GM19193 (cell line): ENCODE results near the gene TEDC2.

Experiments used
- POLR2A ChIP-seq: IDR thresholded peaks from 4 replicates; pipeline ENCODE4 v1.6.1; 2011; ENCODE audit not compliant: insufficient read depth, insufficient read length; ENCODE audit errors: extremely low read depth

TEDC2 gene

GRCh38 chr16:2505695-2506094 is 45.8 kb downstream of the TEDC2 start:
- TF ChIP-seq POLR2A: no peak

- peak; percentile 31 for TF ChIP-seq POLR2A
These were observed 47.2 kb downstream of the TEDC2 start for GRCh38 chr16:2507052-2507659.

DNA sequence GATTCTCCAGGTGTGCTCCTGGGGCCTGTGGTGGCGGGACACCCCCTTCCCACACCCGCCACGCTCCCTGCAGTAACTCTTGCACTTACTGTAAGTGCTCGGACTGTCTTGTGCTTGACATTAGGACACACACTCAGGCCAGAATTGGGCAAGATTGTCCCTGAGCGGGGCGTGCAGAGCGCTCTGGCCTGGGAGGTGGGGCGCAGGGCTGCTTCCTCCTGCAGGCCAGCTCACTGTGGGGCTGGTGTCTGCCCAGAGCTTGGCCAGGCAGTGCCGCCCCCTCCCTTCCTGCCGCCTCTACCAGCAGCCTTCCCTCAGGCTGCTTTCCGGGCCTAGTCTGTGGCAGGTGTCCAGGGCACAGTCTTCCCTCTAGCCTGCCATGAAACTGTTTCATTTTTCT is 47.8 kb downstream of the TEDC2 start:
- TF ChIP-seq POLR2A: no peak

DNA sequence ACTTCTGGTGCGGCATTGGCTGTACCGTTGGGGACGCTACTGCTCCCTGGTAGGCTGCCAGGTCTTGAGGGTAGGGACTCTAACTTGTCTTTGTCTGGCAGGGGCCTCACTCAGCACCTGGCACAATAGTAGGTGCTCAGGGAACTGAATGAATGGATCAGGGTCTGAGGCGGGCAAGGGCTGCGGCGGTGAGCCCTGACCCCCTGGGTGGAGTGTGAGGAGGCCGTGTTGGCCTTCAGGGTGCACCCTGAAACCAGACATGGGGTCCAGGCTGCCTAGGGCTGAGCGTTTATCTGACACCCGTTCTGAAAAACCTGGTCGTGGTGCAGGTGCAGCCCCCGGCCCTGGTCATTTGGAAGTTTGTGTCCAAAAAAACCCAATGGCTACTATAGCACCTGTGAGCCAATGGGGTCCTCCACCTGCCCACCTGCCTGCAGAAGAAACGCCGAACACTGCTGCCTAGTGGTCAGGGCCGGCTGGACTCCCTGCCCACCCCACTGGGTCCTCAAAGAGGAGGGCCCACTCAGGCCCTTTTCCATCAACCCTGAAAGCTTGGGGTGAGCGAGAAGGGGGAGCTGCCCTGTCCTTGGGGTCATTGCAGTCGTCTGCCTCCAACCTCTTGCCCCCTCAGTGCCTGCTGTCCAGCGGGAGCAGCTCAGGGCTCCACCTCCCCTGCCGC is 49.0 kb downstream of the TEDC2 start:
- TF ChIP-seq POLR2A: no peak

DNA sequence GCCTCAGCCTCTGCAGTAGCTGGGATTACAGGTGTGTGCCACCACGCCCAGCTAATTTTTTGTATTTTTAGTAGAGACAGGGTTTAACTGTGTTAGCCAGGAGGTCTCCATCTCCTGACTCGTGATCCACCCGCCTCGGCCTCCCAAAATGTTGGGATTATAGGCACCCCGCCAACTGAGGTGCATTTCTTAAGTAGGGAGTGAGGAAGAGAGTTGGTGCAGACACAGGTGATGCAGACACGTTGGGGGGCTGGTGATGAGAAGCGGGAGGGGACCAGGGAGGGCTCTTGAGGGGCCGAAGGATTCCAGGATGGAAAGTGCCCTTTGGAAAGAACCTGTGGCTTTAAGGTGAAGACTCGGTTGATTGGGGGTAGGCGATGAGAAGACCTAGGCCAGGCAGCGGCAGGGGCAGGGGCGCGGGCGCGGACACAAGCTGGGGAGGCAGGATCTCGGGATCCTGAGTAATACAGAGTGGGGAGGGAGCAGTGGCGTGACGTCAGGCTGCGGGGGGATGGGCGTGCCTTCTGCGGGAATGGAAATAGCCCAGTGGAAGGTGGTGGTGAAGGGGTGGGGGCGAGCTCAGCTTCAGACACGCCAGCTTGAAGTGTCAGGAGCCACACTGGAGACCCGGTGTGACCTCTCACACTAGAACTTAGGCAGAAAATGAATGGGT is 51.4 kb downstream of the TEDC2 start:
- no peak for TF ChIP-seq POLR2A

- no peak for TF ChIP-seq POLR2A
These were observed 52.3 kb downstream of the TEDC2 start for GRCh38 chr16:2511996-2512734.

DNA sequence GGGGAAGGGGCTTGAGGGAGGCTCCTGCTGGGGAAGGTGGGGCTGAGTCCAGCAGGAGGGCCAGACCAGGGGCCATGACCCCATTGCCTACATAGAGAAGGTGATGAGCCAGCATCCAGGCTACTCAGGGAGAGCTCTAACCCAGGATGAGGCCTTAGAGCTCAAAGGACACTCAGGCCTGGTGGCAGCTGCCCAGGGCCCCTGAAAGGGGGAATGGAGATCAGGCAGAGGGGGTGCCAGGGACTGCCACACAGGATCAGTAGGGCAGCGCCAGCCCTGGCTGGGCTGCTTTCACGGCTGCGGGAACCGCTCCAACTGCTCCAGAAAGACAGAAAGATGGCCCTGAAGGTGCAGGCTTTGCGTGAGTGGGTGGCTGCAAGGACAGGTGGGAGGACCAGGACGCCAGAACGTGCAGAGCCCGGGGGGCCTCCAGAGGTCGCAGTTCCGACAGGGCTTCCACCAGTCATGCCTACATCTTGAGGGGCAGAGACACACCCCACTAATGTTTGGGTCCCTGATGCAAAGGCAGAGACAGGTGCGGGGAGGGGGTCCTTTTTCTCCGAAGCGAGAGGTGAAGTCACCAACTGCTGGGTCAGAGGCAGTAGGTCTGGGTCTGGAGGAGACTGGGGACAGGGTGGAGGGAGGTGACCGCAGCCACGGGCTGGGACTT is 53.0 kb downstream of the TEDC2 start:
- TF ChIP-seq POLR2A: no peak

- TF ChIP-seq POLR2A: peak; percentile 90
These were observed 53.8 kb downstream of the TEDC2 start, which contains the start of gene ATP6V0C for GRCh38 chr16:2513405-2514332. ATP6V0C (plus strand) TSS chr16:2513952; CDS start chr16:2514104, 152 bp downstream.
